Activated CD4-positive, alpha-beta T cell treated with anti-CD3 and anti-CD28 coated beads, Interleukin-2, amount 10 ng/mL, durations not matched to agents 7 days and 5 days (primary cell): Measurements from ENCODE around the gene NAGLU. TPM values are rescaled to one million over a fixed set of nuclear protein-coding genes. Genes with fewer than 3 reads are reported as not detected.

Experiments used
- CTCF ChIA-PET: fragments of 350-600 bp; sonication (Branson Sonifier 250); formaldehyde crosslinking; loops from one replicate; lab custom pipeline; 2021; ENCODE audit warnings: antibody characterized with exemption; lab: Charles Lee
- POLR2A ChIA-PET: fragments of 350-600 bp; sonication (Branson Sonifier 250); formaldehyde crosslinking; loops from one replicate; lab custom pipeline; 2021; ENCODE audit warnings: antibody characterized with exemption; lab: Charles Lee
- DNase-seq: peaks from one replicate; pipeline ENCODE4 v3.0.0-alpha.2; 2020
- H3K27ac Mint-ChIP-seq: one replicate; pipeline ENCODE4 v1.8.0; 2021; ENCODE audit warnings: mild to moderate bottlenecking, moderate library complexity, mixed read lengths
- H3K27me3 Mint-ChIP-seq: one replicate; pipeline ENCODE4 v1.8.0; 2021; ENCODE audit warnings: mixed read lengths
- H3K36me3 Mint-ChIP-seq: one replicate; pipeline ENCODE4 v1.8.0; 2021; ENCODE audit warnings: low read depth, mixed read lengths
- H3K4me1 Mint-ChIP-seq: one replicate; pipeline ENCODE4 v1.8.0; 2021; ENCODE audit warnings: mixed read lengths
- H3K4me3 Mint-ChIP-seq: one replicate; pipeline ENCODE4 v1.8.0; 2021; ENCODE audit warnings: mild to moderate bottlenecking, moderate library complexity, mixed read lengths
- H3K9me3 Mint-ChIP-seq: one replicate; pipeline ENCODE4 v1.8.0; 2021; ENCODE audit warnings: mixed read lengths
- total RNA-seq, 2 experiments: library from RNA; stranded (reverse); gene quantifications; one replicate each; pipeline ENCODE4 v1.2.3, GENCODE V29; 2021

Gene NAGLU
- total RNA-seq, 2 experiments from 2014 or later = 16.4 to 18.8 TPM

DNA sequence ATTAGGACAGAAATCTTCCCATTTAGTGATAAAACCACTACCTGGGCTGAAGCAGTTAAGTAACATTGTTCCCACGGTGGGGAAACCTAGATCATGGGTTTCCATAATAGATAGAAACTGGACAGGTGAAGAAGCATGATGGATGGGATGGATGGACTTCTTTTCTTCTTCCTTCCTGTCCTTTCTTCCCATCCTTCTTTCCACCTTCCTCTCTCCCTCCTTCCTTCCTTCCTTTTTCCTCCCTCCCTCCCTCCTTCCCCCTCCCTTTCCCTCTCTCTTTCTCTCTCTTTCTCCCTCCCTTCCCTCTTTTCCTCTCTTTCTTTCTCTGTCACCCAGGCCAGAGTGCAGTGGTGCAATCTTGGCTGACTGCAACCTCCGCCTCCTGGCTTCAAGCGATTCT is 38.4 kb downstream of the NAGLU start:
- ChIA-PET CTCF (interaction anchor here (1.0 kb wide), 1 partner anchor 9 kb away, joined by 3 read pairs; no protein-coding TSS in a partner anchor), POLR2A (no interaction called here)
- H3K4me3 Mint-ChIP-seq = no peak overlapping the region
- no peak overlapping the region for H3K27ac Mint-ChIP-seq
- H3K36me3 Mint-ChIP-seq = peaks cover 56% of the 10 kb centered on the region
- no peaks in the 10 kb centered on the region for H3K9me3 Mint-ChIP-seq
- H3K27me3 Mint-ChIP-seq = no peaks in the 10 kb centered on the region
- H3K4me1 Mint-ChIP-seq = peaks cover 39% of the 10 kb centered on the region
- DNase-seq = no peak

DNA sequence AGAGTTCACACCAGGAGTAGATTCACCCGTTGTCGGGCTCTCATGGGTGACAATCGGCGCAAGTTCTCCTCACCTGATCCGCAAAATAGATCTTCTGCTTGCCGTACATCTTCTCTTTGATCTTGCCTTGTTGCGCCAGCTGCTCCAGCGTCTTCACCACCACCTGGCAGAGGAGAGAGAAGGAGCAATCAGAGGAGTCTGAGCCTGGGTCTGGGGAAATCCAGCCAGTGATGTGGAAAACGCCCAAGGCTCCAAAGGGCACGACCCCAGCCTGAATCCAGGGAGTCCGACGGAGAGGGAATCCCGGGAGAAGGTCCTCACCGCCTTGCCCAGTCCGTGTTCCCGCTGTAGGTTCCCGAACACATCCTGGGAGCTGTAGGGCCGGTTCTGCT is 41.1 kb downstream of the NAGLU start:
- H3K9me3 Mint-ChIP-seq = no peaks in the 10 kb centered on the region
- no peaks in the 10 kb centered on the region for H3K27me3 Mint-ChIP-seq
- peak overlapping the region; percentile 77 for H3K27ac Mint-ChIP-seq
- DNase-seq = no peak
- POLR2A ChIA-PET = interaction anchor here (0.6 to 1.3 kb wide), 3 partner anchors 10 to 233 kb away, joined by 3 to 5 read pairs (median 4); no protein-coding TSS in a partner anchor
- peaks cover 38% of the 10 kb centered on the region for H3K36me3 Mint-ChIP-seq
- H3K4me3 Mint-ChIP-seq = peak overlapping the region; percentile 97
- H3K4me1 Mint-ChIP-seq = peaks cover 38% of the 10 kb centered on the region
- CTCF ChIA-PET = interaction anchor here (1.1 to 3.8 kb wide), 13 partner anchors 11 to 264 kb away, joined by 3 to 38 read pairs (median 7); partner anchors contain the start of genes CNTD1, COA3, MLX and RETREG3

DNA sequence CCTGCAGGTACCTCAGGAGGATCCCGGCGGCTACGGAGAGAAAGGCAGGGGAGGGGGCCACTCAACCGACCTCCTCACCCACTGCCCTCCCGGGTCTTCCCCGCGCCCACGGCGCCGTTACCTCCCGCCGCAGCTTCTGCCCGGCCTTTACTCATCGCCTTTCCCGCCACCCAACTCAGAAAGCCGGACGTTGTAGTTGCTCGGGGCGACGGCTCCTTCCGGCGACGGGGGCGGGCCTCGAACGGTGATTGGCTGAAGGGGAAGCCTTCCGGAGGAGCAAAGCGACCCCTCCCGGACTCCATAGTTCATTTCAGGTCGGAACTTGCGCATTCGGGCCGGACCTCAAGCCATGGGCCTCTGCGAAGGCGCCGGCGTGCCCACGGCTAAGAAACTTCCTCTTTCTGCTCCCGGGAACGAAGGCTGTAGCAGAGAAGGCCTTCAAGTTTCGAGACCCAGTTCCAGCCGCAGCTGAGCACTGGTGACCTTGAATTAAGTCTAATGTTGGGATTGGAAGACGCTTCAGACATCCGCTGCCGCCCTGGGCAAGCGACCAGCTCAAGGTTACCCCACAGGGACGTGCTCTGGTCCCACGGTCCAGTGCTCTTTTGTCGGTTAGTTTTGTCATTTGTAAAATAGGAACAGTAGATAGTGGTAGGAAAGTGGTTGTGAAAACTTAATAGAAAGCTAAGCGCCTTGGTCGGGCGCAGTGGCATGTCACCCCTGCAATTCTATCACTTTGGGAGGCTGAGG is 41.7 kb downstream of the NAGLU start, which contains the start of gene PSMC3IP:
TSS of gene PSMC3IP (minus strand) at position 198 of the 750 bp plus-strand sequence. CDS start at position 155, 43 bp downstream.
- peaks cover 40% of the 10 kb centered on the region for H3K36me3 Mint-ChIP-seq
- CTCF ChIA-PET = interaction anchor here (0.5 to 3.8 kb wide), 54 partner anchors 8 to 1328 kb away, joined by 3 to 38 read pairs (median 4); partner anchors contain the start of genes BECN1, CCR10, CNTD1 and COA3
- peak within 1 kb of the TSS; percentile 94 for H3K27ac Mint-ChIP-seq
- peaks cover 38% of the 10 kb centered on the region for H3K4me1 Mint-ChIP-seq
- no peaks in the 10 kb centered on the region for H3K9me3 Mint-ChIP-seq
- DNase-seq = peak; percentile 96
- POLR2A ChIA-PET = interaction anchor here (0.6 to 1.6 kb wide), 5 partner anchors 10 to 233 kb away, joined by 3 to 8 read pairs (median 5); partner anchors contain the start of gene NAGLU
- peak within 1 kb of the TSS; percentile 97 for H3K4me3 Mint-ChIP-seq
- H3K27me3 Mint-ChIP-seq = no peaks in the 10 kb centered on the region

DNA sequence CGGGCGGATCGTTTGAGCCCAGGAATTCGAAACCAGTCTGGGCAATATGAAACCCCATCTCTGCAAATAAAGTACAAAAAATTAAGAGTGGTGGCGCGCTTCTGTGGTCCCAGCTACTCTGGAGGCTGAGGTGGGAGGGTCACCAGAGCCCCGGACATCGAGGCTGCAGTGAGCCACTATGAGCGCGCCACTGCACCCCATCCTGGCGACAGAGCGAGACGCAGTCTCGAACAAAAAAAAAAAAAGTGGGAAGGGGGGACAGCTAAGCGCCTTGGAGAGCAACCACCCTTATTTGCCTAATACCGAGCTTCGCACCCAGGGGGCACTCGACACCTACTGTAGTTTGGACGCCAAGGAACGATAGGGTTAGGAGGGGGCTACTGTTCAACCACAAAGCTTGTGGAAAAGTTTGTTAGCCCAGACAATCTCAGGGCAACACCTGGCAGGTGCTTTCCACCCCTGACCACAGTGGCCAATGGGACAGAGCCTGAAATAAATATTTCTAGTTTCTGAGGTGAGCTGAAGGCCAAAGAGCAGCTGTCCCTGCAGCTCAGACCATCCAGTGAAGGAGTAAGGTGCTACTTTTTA is 42.3 kb downstream of the NAGLU start:
- H3K36me3 Mint-ChIP-seq = peaks cover 38% of the 10 kb centered on the region
- peak; percentile 76 for DNase-seq
- H3K9me3 Mint-ChIP-seq = no peaks in the 10 kb centered on the region
- POLR2A ChIA-PET = interaction anchor here (0.6 to 1.6 kb wide), 7 partner anchors 30 to 246 kb away, joined by 3 to 9 read pairs (median 6); partner anchors contain the start of genes BECN1, COA3 and NAGLU
- H3K4me3 Mint-ChIP-seq = peak overlapping the region; percentile 97
- no peaks in the 10 kb centered on the region for H3K27me3 Mint-ChIP-seq
- CTCF ChIA-PET = interaction anchor here (0.5 to 3.8 kb wide), 60 partner anchors 8 to 1327 kb away, joined by 3 to 38 read pairs (median 4); partner anchors contain the start of genes BECN1, CCR10, CNTD1 and COA3
- peaks cover 36% of the 10 kb centered on the region for H3K4me1 Mint-ChIP-seq
- peak overlapping the region; percentile 94 for H3K27ac Mint-ChIP-seq

DNA sequence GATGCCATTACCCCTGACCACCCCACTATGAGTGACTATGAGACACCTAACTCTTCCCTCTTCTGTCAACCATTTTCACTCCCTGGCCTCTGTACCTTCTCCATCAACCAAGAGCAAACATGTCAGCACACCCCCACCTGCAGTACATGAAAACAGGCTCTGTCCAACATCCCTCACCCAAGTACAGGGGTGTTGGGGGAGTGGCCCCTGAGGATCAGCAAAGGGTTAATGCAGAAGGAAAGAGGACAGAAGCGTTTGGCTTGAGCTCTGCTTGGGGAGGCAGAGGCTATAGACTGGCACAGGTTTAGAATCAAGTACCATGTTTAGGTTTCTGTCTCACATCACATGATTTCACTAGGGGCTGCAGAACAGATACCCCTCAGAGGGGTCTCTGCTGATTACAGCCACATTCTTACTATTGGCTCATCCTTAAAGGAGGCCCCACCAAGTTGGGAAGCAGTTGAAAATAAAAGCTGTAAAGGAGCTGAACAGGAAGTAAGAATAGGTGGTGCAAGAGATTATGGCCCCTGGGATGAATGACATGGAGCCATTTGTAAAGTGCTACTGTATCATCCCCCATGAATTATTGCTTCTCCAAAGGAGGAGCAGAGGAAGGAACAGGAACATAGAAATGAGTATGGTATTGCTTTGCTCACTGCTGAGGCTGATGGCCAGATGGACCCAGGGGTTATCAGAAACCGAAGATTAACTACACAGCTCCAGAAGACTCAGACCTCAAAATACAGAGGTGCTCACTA is 43.9 kb downstream of the NAGLU start:
- CTCF ChIA-PET = interaction anchor here (1.2 to 3.8 kb wide), 4 partner anchors 10 to 189 kb away, joined by 3 to 20 read pairs (median 7); no protein-coding TSS in a partner anchor
- POLR2A ChIA-PET = no interaction called here
- no peak overlapping the region for H3K4me3 Mint-ChIP-seq
- H3K27me3 Mint-ChIP-seq = no peaks in the 10 kb centered on the region
- H3K4me1 Mint-ChIP-seq = peaks cover 31% of the 10 kb centered on the region
- H3K9me3 Mint-ChIP-seq = no peaks in the 10 kb centered on the region
- no peak for DNase-seq
- no peak overlapping the region for H3K27ac Mint-ChIP-seq
- H3K36me3 Mint-ChIP-seq = peaks cover 41% of the 10 kb centered on the region

DNA sequence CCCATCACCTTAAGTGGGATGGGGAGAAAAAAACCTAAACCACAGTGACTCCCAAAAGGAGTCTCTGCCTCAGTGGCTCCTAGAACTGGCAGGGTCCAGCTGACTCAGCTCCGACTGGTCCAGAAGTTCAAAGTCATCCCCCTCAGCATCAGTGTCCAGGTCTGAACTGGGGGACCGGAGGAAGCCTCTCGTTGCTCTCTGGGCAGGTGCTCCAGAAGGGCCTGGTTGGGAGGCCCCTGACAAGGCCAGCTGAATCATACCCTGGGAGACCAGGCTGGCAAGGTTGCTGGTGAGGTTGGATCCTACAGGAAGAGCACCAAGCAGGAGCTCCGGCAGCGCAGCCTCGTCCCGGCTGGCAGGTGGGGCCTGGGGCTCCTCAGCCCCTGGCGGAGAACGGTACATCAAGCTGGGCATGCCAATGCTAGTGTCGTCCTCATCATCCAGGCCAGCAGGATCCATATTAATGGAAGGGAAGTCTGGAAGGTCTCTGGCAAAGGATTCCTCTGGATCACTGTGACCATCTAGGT is 45.8 kb downstream of the NAGLU start:
- Mint-ChIP-seq H3K4me1 (peaks cover 15% of the 10 kb centered on the region), H3K4me3 (no peak overlapping the region), H3K36me3 (peaks cover 37% of the 10 kb centered on the region), H3K27me3 (no peaks in the 10 kb centered on the region), H3K9me3 (no peaks in the 10 kb centered on the region), H3K27ac (no peak overlapping the region)
- DNase-seq = no peak
- POLR2A ChIA-PET = no interaction called here
- CTCF ChIA-PET = no interaction called here

DNA sequence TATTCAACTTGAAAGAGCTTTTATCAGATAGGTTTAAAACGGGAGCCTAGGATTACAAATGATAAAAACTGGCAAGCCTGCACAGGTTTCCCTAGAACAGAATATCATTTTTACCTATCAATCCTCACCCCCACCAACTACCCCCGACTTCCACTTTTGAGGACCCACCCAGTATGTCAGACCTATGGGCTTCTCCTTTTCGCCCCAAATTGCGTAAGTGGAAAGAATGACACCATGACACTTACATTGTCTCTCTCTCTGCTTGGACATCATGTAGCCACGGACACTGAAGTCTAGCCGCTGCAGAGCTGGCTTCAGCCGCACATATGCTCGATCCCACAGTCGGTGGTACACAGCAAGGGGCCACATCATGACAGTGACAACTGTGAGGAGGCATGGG is 48.8 kb downstream of the NAGLU start:
- POLR2A ChIA-PET = no interaction called here
- peaks cover 54% of the 10 kb centered on the region for H3K36me3 Mint-ChIP-seq
- DNase-seq = no peak
- no peaks in the 10 kb centered on the region for H3K9me3 Mint-ChIP-seq
- CTCF ChIA-PET = interaction anchor here (1.4 kb wide), 1 partner anchor 20 kb away, joined by 3 read pairs; no protein-coding TSS in a partner anchor
- no peak overlapping the region for H3K27ac Mint-ChIP-seq
- H3K27me3 Mint-ChIP-seq = no peaks in the 10 kb centered on the region
- H3K4me3 Mint-ChIP-seq = no peak overlapping the region
- H3K4me1 Mint-ChIP-seq = no peaks in the 10 kb centered on the region

DNA sequence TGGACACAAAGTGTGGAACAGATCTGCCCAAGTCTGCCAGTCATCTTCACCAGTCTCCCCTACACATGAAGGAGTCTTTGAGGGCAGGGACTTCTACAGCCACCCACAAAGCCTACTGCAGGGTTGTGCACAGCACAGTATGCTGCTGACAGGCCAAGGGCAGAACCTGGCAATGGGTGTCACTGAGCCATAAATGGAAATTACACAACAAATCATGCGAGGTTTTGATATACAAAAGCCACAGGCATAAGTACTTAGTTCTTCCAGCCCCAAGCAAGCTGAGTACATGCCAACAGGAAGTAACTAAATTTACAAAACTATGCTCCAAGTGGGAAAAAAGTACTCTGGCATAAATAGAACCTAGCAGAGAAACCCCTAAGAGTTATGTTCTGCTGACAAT is 49.3 kb downstream of the NAGLU start:
- H3K27me3 Mint-ChIP-seq = no peaks in the 10 kb centered on the region
- POLR2A ChIA-PET = no interaction called here

DNA sequence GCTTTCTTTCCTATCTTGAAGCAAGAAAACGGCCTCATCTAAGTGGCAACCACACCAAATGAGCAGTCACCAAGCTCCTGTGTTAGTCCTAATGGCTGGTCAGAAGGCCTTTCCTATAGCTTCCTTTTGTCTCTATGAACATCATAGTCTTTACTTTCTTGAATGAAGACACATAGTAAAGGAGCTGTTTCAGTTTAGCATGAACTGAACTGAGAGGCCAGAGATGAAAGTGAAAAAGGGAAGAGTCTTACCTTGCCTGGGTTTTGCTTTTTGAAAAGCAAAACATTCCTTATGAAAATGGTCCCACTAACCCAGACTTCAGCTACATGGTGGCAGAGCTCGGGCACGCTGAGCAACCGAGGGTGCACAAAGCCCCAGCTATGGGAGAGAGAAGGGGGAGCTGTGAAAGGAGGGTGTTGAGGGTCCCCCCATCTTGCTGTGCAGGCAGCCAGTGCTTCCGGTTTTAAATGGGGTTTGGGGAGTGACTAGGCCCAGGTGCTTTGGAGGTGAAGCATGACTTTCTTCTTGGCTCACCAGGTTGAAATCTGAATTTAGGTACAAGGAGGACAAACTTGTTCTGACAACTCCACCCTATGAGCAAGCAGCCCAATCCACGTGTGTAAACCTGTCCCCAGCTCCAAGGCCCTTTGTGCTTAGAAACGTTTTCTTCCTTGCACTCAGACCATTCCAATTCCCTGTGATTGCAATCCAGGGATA is 50.6 kb downstream of the NAGLU start:
- no peak for DNase-seq
- Mint-ChIP-seq H3K4me3 (no peak overlapping the region), H3K27ac (no peak overlapping the region), H3K27me3 (no peaks in the 10 kb centered on the region), H3K4me1 (peaks cover 10% of the 10 kb centered on the region), H3K9me3 (no peaks in the 10 kb centered on the region), H3K36me3 (peaks cover 62% of the 10 kb centered on the region)
- ChIA-PET CTCF (interaction anchor here (2.1 kb wide), 1 partner anchor 8 kb away, joined by 12 read pairs; the partner anchor contains the start of gene PSMC3IP), POLR2A (interaction anchor here (0.7 kb wide), 1 partner anchor 82 kb away, joined by 3 read pairs; no protein-coding TSS in a partner anchor)

More for the DNA sequence above, 49.3 kb downstream of the NAGLU start:
- Mint-ChIP-seq H3K4me1 (peaks cover 2% of the 10 kb centered on the region), H3K4me3 (no peak overlapping the region), H3K27ac (no peak overlapping the region), H3K9me3 (no peaks in the 10 kb centered on the region), H3K36me3 (peaks cover 56% of the 10 kb centered on the region)
- CTCF ChIA-PET = no interaction called here
- no peak for DNase-seq

DNA sequence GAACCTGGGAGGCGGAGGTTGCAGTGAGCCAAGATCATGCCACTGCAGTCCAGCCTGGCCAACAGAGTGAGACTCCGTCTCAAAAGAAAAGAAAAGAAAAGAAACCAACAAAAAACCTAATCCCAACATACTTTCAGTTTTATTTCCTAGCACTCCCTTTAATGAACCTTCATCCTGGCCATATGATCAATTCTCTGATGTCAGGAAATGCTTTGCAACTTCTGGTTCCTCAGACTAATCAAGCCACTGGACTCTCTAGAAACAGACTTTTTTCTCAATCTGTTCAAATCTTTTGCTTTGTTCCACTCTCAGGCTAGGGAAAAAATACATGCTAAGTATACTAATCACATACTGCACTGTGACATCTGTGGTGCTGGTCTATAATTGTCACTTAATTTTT is 54.8 kb downstream of the NAGLU start:
- CTCF ChIA-PET = interaction anchor here (2.9 kb wide), 1 partner anchor 13 kb away, joined by 11 read pairs; the partner anchor contains the start of gene PSMC3IP

DNA sequence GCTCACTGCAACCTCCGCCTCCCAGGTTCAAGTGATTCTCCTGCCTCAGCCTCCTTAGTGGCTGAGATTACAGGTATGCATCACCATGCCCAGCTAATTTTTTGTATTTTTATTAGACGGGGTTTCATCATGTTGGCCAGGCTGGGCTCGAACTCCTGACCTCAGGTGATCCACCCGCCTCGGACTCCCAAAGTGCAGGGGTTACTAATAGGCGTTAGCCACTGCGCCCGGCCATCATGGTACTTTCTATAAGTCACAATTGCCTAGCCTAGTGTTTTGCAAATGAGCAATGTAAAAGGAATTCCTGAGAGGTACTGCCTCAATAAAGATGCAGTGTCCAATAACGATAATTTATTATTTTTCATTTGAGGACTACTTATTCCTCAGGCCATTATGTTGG is 55.4 kb downstream of the NAGLU start:
- CTCF ChIA-PET = interaction anchor here (2.9 kb wide), 1 partner anchor 13 kb away, joined by 11 read pairs; the partner anchor contains the start of gene PSMC3IP
- Mint-ChIP-seq H3K27ac (no peak overlapping the region), H3K4me3 (no peak overlapping the region), H3K9me3 (no peaks in the 10 kb centered on the region), H3K36me3 (peaks cover 34% of the 10 kb centered on the region), H3K27me3 (no peaks in the 10 kb centered on the region), H3K4me1 (peaks cover 16% of the 10 kb centered on the region)
- DNase-seq = no peak
- POLR2A ChIA-PET = no interaction called here

More for the DNA sequence above, 54.8 kb downstream of the NAGLU start:
- peaks cover 16% of the 10 kb centered on the region for H3K4me1 Mint-ChIP-seq
- H3K27ac Mint-ChIP-seq = no peak overlapping the region
- H3K36me3 Mint-ChIP-seq = peaks cover 33% of the 10 kb centered on the region
- no peaks in the 10 kb centered on the region for H3K27me3 Mint-ChIP-seq
- no peaks in the 10 kb centered on the region for H3K9me3 Mint-ChIP-seq
- no peak overlapping the region for H3K4me3 Mint-ChIP-seq
- POLR2A ChIA-PET = no interaction called here
- no peak for DNase-seq
